HepG2 (cell line): ENCODE data around the gene SERAC1. TPM values are rescaled to one million over a fixed set of nuclear protein-coding genes. Genes with fewer than 3 reads are reported as not detected.

Experiments
- ARID2 ChIP-seq: sonication (generic); formaldehyde crosslinking; IDR thresholded peaks from 2 replicates; pipeline ENCODE4 v1.8.1; 2022; ENCODE audit warnings: mild to moderate bottlenecking, missing genetic modification reagents, borderline replicate concordance
- DR1 ChIP-seq: sonication (generic); formaldehyde crosslinking; IDR thresholded peaks from 2 replicates; pipeline ENCODE4 v1.8.0; 2021; ENCODE audit warnings: mild to moderate bottlenecking, missing genetic modification reagents, inconsistent platforms
- ERF ChIP-seq: IDR thresholded peaks from 2 replicates; pipeline ENCODE4 v1.6.1; 2018; ENCODE audit warnings: missing biosample characterization, missing genetic modification reagents
- FOXC1 ChIP-seq: sonication (generic); formaldehyde crosslinking; IDR thresholded peaks from 2 replicates; pipeline ENCODE4 v1.8.0; 2022; ENCODE audit warnings: mild to moderate bottlenecking, missing genetic modification reagents, borderline replicate concordance
- HDAC1 ChIP-seq: sonication (generic); formaldehyde crosslinking; IDR thresholded peaks from 2 replicates; pipeline ENCODE4 v1.5.1; 2020; ENCODE audit warnings: mild to moderate bottlenecking, missing genetic modification reagents
- KDM2A ChIP-seq: sonication (generic); formaldehyde crosslinking; IDR thresholded peaks from 2 replicates; pipeline ENCODE4 v1.4.0; 2020; ENCODE audit warnings: low read depth, missing genetic modification reagents, borderline replicate concordance
- KLF13 ChIP-seq: sonication (generic); formaldehyde crosslinking; IDR thresholded peaks from 2 replicates; pipeline ENCODE4 v1.4.0; 2020; ENCODE audit warnings: mild to moderate bottlenecking, missing genetic modification reagents
- MYPOP ChIP-seq: sonication (generic); formaldehyde crosslinking; IDR thresholded peaks from 2 replicates; pipeline ENCODE4 v1.8.1; 2023; ENCODE audit warnings: mild to moderate bottlenecking, moderate library complexity, missing genetic modification reagents
- PHF21A ChIP-seq: sonication (generic); formaldehyde crosslinking; IDR thresholded peaks from 2 replicates; pipeline ENCODE4 v1.5.0; 2020; ENCODE audit warnings: mild to moderate bottlenecking, missing genetic modification reagents
- TBX3 ChIP-seq: fragments of 450-650 bp; IDR thresholded peaks from 2 replicates; pipeline ENCODE4 v1.6.1; 2017; ENCODE audit warnings: antibody characterized with exemption, mild to moderate bottlenecking, inconsistent platforms, borderline replicate concordance
- TOPORS ChIP-seq: sonication (generic); formaldehyde crosslinking; IDR thresholded peaks from 2 replicates; pipeline ENCODE4 v1.8.0; 2023; ENCODE audit warnings: mild to moderate bottlenecking, missing genetic modification reagents
- ZKSCAN8 ChIP-seq: IDR thresholded peaks from 2 replicates; pipeline ENCODE4 v1.6.1; 2016; ENCODE audit warnings: borderline replicate concordance, missing genetic modification reagents, missing compliant biosample characterization
- ZNF232 ChIP-seq: sonication (generic); formaldehyde crosslinking; IDR thresholded peaks from 2 replicates; pipeline ENCODE4 v1.4.0; 2020; ENCODE audit warnings: missing genetic modification reagents, borderline replicate concordance
- ZNF614 ChIP-seq: IDR thresholded peaks from 2 replicates; pipeline ENCODE4 v1.6.1; 2018; ENCODE audit warnings: missing biosample characterization, missing genetic modification reagents, inconsistent platforms, borderline replicate concordance
- ZNF710 ChIP-seq: sonication (generic); formaldehyde crosslinking; IDR thresholded peaks from 2 replicates; pipeline ENCODE4 v1.5.0; 2020; ENCODE audit warnings: mild to moderate bottlenecking, missing genetic modification reagents, borderline replicate concordance
- polyA plus RNA-seq, 8 experiments: library from polyadenylated mRNA; depleted of rRNA in 3 of 8; stranded (reverse) in 7 of 8; unstranded in 1 of 8; fragments of >200 nt; fragmentation: Illumina TruSeq in 4 of 8; extraction: Trizol in 4 of 8; gene quantifications; 2 replicates each; pipeline versions ENCODE4 v1.2.1 to v1.2.3, GENCODE V29; 2011 to 2016; ENCODE audit warnings: low read depth in 4 of 8, missing spikeins in 1 of 8, mixed read lengths in 1 of 8; ENCODE audit not compliant: insufficient read depth in 1 of 8
- total RNA-seq, 5 experiments: library from RNA; depleted of rRNA; stranded (reverse); fragments of >200 nt; fragmentation: Illumina TruSeq; extraction: Trizol; gene quantifications; 2 replicates each; pipeline ENCODE4 v1.2.3, GENCODE V29; 2016; ENCODE audit warnings: low read depth in 1 of 5
- TF ChIP-seq, protein P1 (sequence below): sonication (generic); formaldehyde crosslinking; IDR thresholded peaks from 2 replicates; pipeline ENCODE4 v1.4.0; 2020; ENCODE audit warnings: missing genetic modification reagents, borderline replicate concordance
- TF ChIP-seq, protein P2 (sequence below): sonication (generic); formaldehyde crosslinking; IDR thresholded peaks from 2 replicates; pipeline ENCODE4 v1.5.1; 2020; ENCODE audit warnings: missing genetic modification reagents, mild to moderate bottlenecking, borderline replicate concordance
- TF ChIP-seq, protein P3 (sequence below): sonication (generic); formaldehyde crosslinking; IDR thresholded peaks from 2 replicates; pipeline ENCODE4 v1.5.1; 2020; ENCODE audit warnings: mild to moderate bottlenecking, missing genetic modification reagents, moderate library complexity

Gene SERAC1
- total and polyA plus RNA-seq, 2 of the 13 experiments (the other 11 are each of a cell fraction or from before 2014, with no cell fraction given): 4.5 to 8.1 TPM

DNA sequence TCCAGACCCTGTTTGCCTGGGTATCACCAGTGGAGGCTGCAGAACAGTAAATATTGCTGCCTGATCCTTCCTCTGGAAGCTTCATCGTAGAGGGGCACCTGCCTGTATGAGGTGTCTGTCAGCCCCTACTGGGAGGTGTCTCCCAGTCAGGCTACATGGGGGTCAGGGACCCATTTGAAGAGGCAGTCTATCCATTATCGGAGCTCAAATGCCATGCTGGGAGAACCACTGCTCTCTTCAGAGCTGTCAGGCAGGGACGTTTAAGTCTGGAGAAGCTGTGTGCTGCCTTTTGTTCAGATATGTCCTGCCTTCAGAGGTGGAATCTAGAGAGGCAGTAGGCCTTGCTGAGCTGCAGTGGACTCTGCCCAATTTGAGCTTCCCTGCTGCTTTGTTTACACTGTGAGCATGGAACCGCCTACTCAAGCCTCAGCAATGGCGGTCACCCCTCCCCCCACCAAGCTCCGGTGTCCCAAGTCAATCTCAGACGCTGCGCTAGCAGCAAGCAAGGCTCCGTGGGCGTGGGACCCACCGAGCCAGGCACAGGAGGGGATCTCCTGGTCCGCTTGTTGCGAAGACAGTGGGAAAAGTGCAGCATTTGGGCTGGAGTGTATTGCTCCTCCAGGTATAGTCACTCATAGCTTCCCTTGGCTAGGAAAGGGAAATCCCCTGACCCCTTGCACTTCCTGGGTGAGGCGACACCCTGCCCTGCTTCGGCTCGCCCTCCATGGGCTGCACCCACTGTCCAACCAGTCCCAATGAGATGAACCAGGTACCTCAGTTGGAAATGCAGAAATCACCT lies 15.3 kb upstream of the SERAC1 start (continued):
- TF ChIP-seq PHF21A (CRISPR knock-in tag) (peak; percentile 95), KDM2A (CRISPR knock-in tag) (peak; percentile 33; the same call in 1 of the 2 replicates), ZNF614 (CRISPR knock-in tag) (peak; percentile 36; the same call in 1 of the 2 replicates), ZKSCAN8 (CRISPR knock-in tag) (peak; percentile 25; the same call in 1 of the 2 replicates), HDAC1 (peak; percentile 87), FOXC1 (CRISPR knock-in tag) (peak; percentile 92), ZNF232 (0 out of 2 replicates have a peak, but pooled peaks have one; percentile 68), ARID2 (peak; percentile 83; the same call in 1 of the 2 replicates), TBX3 (0 out of 2 replicates have a peak, but pooled peaks have one; percentile 6), DR1 (CRISPR knock-in tag) (peak; percentile 65; the same call in 1 of the 2 replicates), MYPOP (CRISPR knock-in tag) (peak; percentile 51; the same call in 1 of the 2 replicates), ERF (CRISPR knock-in tag) (peak; percentile 54; the same call in 1 of the 2 replicates), ZNF710 (CRISPR knock-in tag) (peak; percentile 70; the same call in 1 of the 2 replicates), TOPORS (CRISPR knock-in tag) (0 out of 2 replicates have a peak, but pooled peaks have one; percentile 39), KLF13 (CRISPR knock-in tag) (0 out of 2 replicates have a peak, but pooled peaks have one; percentile 33)
- TF ChIP-seq, protein P1, sequence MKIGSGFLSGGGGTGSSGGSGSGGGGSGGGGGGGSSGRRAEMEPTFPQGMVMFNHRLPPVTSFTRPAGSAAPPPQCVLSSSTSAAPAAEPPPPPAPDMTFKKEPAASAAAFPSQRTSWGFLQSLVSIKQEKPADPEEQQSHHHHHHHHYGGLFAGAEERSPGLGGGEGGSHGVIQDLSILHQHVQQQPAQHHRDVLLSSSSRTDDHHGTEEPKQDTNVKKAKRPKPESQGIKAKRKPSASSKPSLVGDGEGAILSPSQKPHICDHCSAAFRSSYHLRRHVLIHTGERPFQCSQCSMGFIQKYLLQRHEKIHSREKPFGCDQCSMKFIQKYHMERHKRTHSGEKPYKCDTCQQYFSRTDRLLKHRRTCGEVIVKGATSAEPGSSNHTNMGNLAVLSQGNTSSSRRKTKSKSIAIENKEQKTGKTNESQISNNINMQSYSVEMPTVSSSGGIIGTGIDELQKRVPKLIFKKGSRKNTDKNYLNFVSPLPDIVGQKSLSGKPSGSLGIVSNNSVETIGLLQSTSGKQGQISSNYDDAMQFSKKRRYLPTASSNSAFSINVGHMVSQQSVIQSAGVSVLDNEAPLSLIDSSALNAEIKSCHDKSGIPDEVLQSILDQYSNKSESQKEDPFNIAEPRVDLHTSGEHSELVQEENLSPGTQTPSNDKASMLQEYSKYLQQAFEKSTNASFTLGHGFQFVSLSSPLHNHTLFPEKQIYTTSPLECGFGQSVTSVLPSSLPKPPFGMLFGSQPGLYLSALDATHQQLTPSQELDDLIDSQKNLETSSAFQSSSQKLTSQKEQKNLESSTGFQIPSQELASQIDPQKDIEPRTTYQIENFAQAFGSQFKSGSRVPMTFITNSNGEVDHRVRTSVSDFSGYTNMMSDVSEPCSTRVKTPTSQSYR (CRISPR knock-in tag): peak; percentile 100
- TF ChIP-seq, protein P2, sequence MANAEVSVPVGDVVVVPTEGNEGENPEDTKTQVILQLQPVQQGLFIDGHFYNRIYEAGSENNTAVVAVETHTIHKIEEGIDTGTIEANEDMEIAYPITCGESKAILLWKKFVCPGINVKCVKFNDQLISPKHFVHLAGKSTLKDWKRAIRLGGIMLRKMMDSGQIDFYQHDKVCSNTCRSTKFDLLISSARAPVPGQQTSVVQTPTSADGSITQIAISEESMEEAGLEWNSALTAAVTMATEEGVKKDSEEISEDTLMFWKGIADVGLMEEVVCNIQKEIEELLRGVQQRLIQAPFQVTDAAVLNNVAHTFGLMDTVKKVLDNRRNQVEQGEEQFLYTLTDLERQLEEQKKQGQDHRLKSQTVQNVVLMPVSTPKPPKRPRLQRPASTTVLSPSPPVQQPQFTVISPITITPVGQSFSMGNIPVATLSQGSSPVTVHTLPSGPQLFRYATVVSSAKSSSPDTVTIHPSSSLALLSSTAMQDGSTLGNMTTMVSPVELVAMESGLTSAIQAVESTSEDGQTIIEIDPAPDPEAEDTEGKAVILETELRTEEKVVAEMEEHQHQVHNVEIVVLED: peak; percentile 20; the same call in 1 of the 2 replicates
- TF ChIP-seq, protein P3, sequence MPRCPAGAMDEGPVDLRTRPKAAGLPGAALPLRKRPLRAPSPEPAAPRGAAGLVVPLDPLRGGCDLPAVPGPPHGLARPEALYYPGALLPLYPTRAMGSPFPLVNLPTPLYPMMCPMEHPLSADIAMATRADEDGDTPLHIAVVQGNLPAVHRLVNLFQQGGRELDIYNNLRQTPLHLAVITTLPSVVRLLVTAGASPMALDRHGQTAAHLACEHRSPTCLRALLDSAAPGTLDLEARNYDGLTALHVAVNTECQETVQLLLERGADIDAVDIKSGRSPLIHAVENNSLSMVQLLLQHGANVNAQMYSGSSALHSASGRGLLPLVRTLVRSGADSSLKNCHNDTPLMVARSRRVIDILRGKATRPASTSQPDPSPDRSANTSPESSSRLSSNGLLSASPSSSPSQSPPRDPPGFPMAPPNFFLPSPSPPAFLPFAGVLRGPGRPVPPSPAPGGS (CRISPR knock-in tag): peak; percentile 80; the same call in 1 of the 2 replicates
